HG02623 (cell line): ENCODE data around the gene SLC23A1.

Experiments used
- ATAC-seq: cut with Tn5 transposase; IDR thresholded peaks from one replicate; pipeline ENCODE4 v1.9.1; 2021; ENCODE audit warnings: moderate library complexity; ENCODE audit not compliant: unreplicated experiment

Gene SLC23A1

GRCh38 chr5:139408191-139408590, 25.1 kb upstream of the SLC23A1 start:
- ATAC-seq, result no peak

- no peak for ATAC-seq
These were observed 24.4 kb upstream of the SLC23A1 start for GRCh38 chr5:139407517-139407916.

- ATAC-seq, result no peak
These were observed 23.9 kb upstream of the SLC23A1 start for GRCh38 chr5:139406963-139407362.

GRCh38 chr5:139404484-139404840, 21.4 kb upstream of the SLC23A1 start:
- no peak for ATAC-seq

- peak; percentile 88 for ATAC-seq
These were observed 20.8 kb upstream of the SLC23A1 start, which contains the start of gene SPATA24 for GRCh38 chr5:139403787-139404483. SPATA24 (minus strand) TSS chr5:139404089; CDS start chr5:139404060, 29 bp downstream.

- ATAC-seq, result no peak
These were observed 20.3 kb upstream of the SLC23A1 start for GRCh38 chr5:139403418-139403786.

- no peak for ATAC-seq
These were observed 19.6 kb upstream of the SLC23A1 start for GRCh38 chr5:139402561-139403158.

- ATAC-seq, result no peak
These were observed 18.4 kb upstream of the SLC23A1 start for GRCh38 chr5:139401546-139401945.

- ATAC-seq, result no peak
These were observed 16.5 kb upstream of the SLC23A1 start for GRCh38 chr5:139399501-139400121.

GRCh38 chr5:139397921-139398320, 14.8 kb upstream of the SLC23A1 start:
- no peak for ATAC-seq

GRCh38 chr5:139396691-139397090, 13.6 kb upstream of the SLC23A1 start:
- no peak for ATAC-seq

- no peak for ATAC-seq
These were observed 12.9 kb upstream of the SLC23A1 start for GRCh38 chr5:139395844-139396640.

- ATAC-seq, result no peak
These were observed 11.8 kb upstream of the SLC23A1 start, which contains the start of gene PROB1 for GRCh38 chr5:139394654-139395566. PROB1 (minus strand) TSS chr5:139395104; CDS start chr5:139395081, 23 bp downstream.

- ATAC-seq, result no peak
These were observed 11.1 kb upstream of the SLC23A1 start for GRCh38 chr5:139394123-139394653.

- ATAC-seq, result no peak
These were observed 10.5 kb upstream of the SLC23A1 start for GRCh38 chr5:139393497-139394122.

- ATAC-seq, result peak; percentile 39
These were observed 9.8 kb upstream of the SLC23A1 start for GRCh38 chr5:139392678-139393496.

GRCh38 chr5:139392324-139392677, 9.2 kb upstream of the SLC23A1 start:
- ATAC-seq, result no peak

- no peak for ATAC-seq
These were observed 8.7 kb upstream of the SLC23A1 start for GRCh38 chr5:139391570-139392323.
